GM23248 (cell line): ENCODE measurements around the gene CENATAC. TPM values are rescaled to one million over a fixed set of nuclear protein-coding genes. Genes with fewer than 3 reads are reported as not detected.

Experiments
- DNase-seq: peaks from one replicate; pipeline ENCODE4 v3.0.0-alpha.2; 2015
- H2AFZ ChIP-seq: fragments of 200-600 bp; sonication (generic); 2 replicates; pipeline ENCODE4 v1.6.1; 2016; ENCODE audit warnings: antibody characterized with exemption
- H3F3A ChIP-seq: fragments of 200-600 bp; sonication (generic); 2 replicates; pipeline ENCODE4 v1.6.1; 2016; ENCODE audit warnings: mild to moderate bottlenecking, antibody characterized with exemption, mixed run types; ENCODE audit not compliant: insufficient read depth
- H3K27ac ChIP-seq: fragments of 200-600 bp; sonication (generic); 2 replicates; pipeline ENCODE4 v1.5.1; 2016; ENCODE audit warnings: mild to moderate bottlenecking
- H3K27me3 ChIP-seq: fragments of 200-600 bp; sonication (generic); replicated peaks from 2 replicates; pipeline ENCODE4 v1.6.1; 2016; ENCODE audit warnings: mild to moderate bottlenecking; ENCODE audit not compliant: insufficient read depth
- H3K36me3 ChIP-seq: fragments of 200-600 bp; sonication (generic); 2 replicates; pipeline ENCODE4 v1.6.1; 2016; ENCODE audit warnings: low read depth, mild to moderate bottlenecking
- H3K4me1 ChIP-seq: fragments of 200-600 bp; sonication (generic); 2 replicates; pipeline ENCODE4 v1.6.1; 2016; ENCODE audit warnings: mild to moderate bottlenecking; ENCODE audit not compliant: insufficient read depth
- H3K4me2 ChIP-seq: fragments of 200-600 bp; sonication (generic); one replicate; pipeline ENCODE4 v1.6.1; 2016; ENCODE audit warnings: mild to moderate bottlenecking; ENCODE audit not compliant: unreplicated experiment
- H3K4me3 ChIP-seq: fragments of 200-600 bp; sonication (generic); 2 replicates; pipeline ENCODE4 v1.5.1; 2016; ENCODE audit warnings: mild to moderate bottlenecking
- H3K79me2 ChIP-seq: fragments of 200-600 bp; sonication (generic); 2 replicates; pipeline ENCODE4 v1.6.1; 2016; ENCODE audit warnings: mild to moderate bottlenecking; ENCODE audit not compliant: insufficient read depth
- H3K9ac ChIP-seq: fragments of 200-600 bp; sonication (generic); 2 replicates; pipeline ENCODE4 v1.6.1; 2016; ENCODE audit warnings: mild to moderate bottlenecking
- H3K9me2 ChIP-seq: fragments of 200-600 bp; sonication (generic); 2 replicates; pipeline ENCODE4 v1.6.1; 2016; ENCODE audit warnings: mixed run types, mild to moderate bottlenecking, moderate library complexity; ENCODE audit not compliant: insufficient read depth
- H3K9me3 ChIP-seq: fragments of 200-600 bp; sonication (generic); one replicate; pipeline ENCODE4 v1.6.1; 2017; ENCODE audit warnings: low read depth
- H4K20me1 ChIP-seq: fragments of 200-600 bp; sonication (generic); 2 replicates; pipeline ENCODE4 v1.6.0; 2016; ENCODE audit not compliant: insufficient read depth
- EZH2 ChIP-seq: fragments of 200-600 bp; sonication (generic); IDR thresholded peaks from 2 replicates; pipeline ENCODE4 v1.6.1; 2018; ENCODE audit warnings: antibody characterized with exemption, mild to moderate bottlenecking; ENCODE audit not compliant: insufficient read depth, poor library complexity, severe bottlenecking
- EZH2phosphoT487 ChIP-seq: fragments of 200-600 bp; sonication (generic); IDR thresholded peaks from 2 replicates; pipeline ENCODE4 v1.6.1; 2018; ENCODE audit warnings: antibody characterized with exemption, moderate library complexity, mild to moderate bottlenecking, low read depth; ENCODE audit not compliant: insufficient read depth
- WGBS, 2 experiments: methylation state at CpG; one replicate each; pipeline ENCODE4 v1.1.6; 2015 to 2017; ENCODE audit warnings: low lambda C conversion rate in 2 of 2, low coverage in 1 of 2; ENCODE audit errors: missing lambda C conversion rate in 2 of 2; 5-methylcytosine and 5-hydroxymethylcytosine counted together
- in situ Hi-C: fragments of 300-500 bp; cut with MboI; formaldehyde crosslinking; loops from 2 replicates; pipeline ENCODE4 v1.15.0; 2020
- polyA plus RNA-seq: library from polyadenylated mRNA; unstranded; fragments of >200 nt; fragmentation: Nextera tagmentation; extraction: Ambion mirVana; gene quantifications from 2 replicates; pipeline ENCODE4 v1.2.1, GENCODE V29; 2016
- total RNA-seq: library from RNA; depleted of rRNA; stranded (reverse); fragments of >200 nt; shearing (Covaris generic); gene quantifications from 2 replicates; pipeline ENCODE4 v1.2.3, GENCODE V29; 2014

CENATAC gene
- total and polyA plus RNA-seq, 2 experiments from 2014 or later: 13.1 to 15.3 TPM

- no peak overlapping the region for H3K9ac ChIP-seq
- no peak for TF ChIP-seq EZH2phosphoT487
- TF ChIP-seq EZH2: no peak
- H2AFZ ChIP-seq: no peak overlapping the region
- no peaks in the 10 kb centered on the region for H3F3A ChIP-seq
- WGBS, 2 experiments: 30 to 33% methylated on average over 14 of the region's 14 CpGs
- DNase-seq: no peak
- no peak overlapping the region for H3K4me3 ChIP-seq
- no peaks in the 10 kb centered on the region for H3K9me3 ChIP-seq
- no peaks in the 10 kb centered on the region for H3K79me2 ChIP-seq
- H4K20me1 ChIP-seq: no peaks in the 10 kb centered on the region
- H3K4me1 ChIP-seq: no peaks in the 10 kb centered on the region
- no peaks in the 10 kb centered on the region; the same call in none of the 2 replicates for H3K27me3 ChIP-seq
- H3K4me2 ChIP-seq: no peak overlapping the region
- no peaks in the 10 kb centered on the region for H3K9me2 ChIP-seq
- in situ Hi-C loops: no loop called here
- H3K27ac ChIP-seq: no peak overlapping the region
- no peaks in the 10 kb centered on the region for H3K36me3 ChIP-seq
Observed at GRCh38 chr11:118956847-118957469, 41.0 kb upstream of the CENATAC start.

- Histone ChIP-seq H3K9me2 (no peaks in the 10 kb centered on the region), H3K27ac (no peak overlapping the region), H3K9me3 (no peaks in the 10 kb centered on the region), H3K36me3 (no peaks in the 10 kb centered on the region), H3K4me1 (no peaks in the 10 kb centered on the region), H3K79me2 (no peaks in the 10 kb centered on the region), H3K27me3 (no peaks in the 10 kb centered on the region; the same call in none of the 2 replicates), H3K9ac (no peak overlapping the region), H3F3A (no peaks in the 10 kb centered on the region), H4K20me1 (no peaks in the 10 kb centered on the region), H3K4me3 (no peak overlapping the region), H3K4me2 (no peak overlapping the region), H2AFZ (no peak overlapping the region)
- no peak for TF ChIP-seq EZH2
- TF ChIP-seq EZH2phosphoT487: no peak
- DNase-seq: no peak
- 56% methylated on average over 11 of the region's 11 CpGs for WGBS, 2 experiments
- in situ Hi-C loops: no loop called here
Observed at GRCh38 chr11:118957549-118957948, 40.4 kb upstream of the CENATAC start.

- no peak for DNase-seq
- Histone ChIP-seq H3K27me3 (no peaks in the 10 kb centered on the region; the same call in none of the 2 replicates), H3K4me3 (no peak overlapping the region), H3K9me3 (no peaks in the 10 kb centered on the region), H3K4me2 (no peak overlapping the region), H3K4me1 (no peaks in the 10 kb centered on the region), H3K36me3 (no peaks in the 10 kb centered on the region), H2AFZ (no peak overlapping the region), H3K9ac (no peak overlapping the region), H3F3A (no peaks in the 10 kb centered on the region), H3K27ac (no peak overlapping the region), H3K9me2 (no peaks in the 10 kb centered on the region), H4K20me1 (no peaks in the 10 kb centered on the region), H3K79me2 (no peaks in the 10 kb centered on the region)
- WGBS, 2 experiments: 75 to 82% methylated on average over 8 of the region's 8 CpGs
- TF ChIP-seq EZH2: no peak
- TF ChIP-seq EZH2phosphoT487: no peak
- in situ Hi-C loops: no loop called here
Observed at GRCh38 chr11:118957968-118958367, 40.0 kb upstream of the CENATAC start.

- Histone ChIP-seq H3K9me2 (no peaks in the 10 kb centered on the region), H3K9ac (no peak overlapping the region), H3K9me3 (no peaks in the 10 kb centered on the region), H3K4me3 (no peak overlapping the region), H3K27me3 (no peaks in the 10 kb centered on the region; the same call in none of the 2 replicates), H4K20me1 (no peaks in the 10 kb centered on the region), H3K4me1 (no peaks in the 10 kb centered on the region), H2AFZ (no peak overlapping the region), H3F3A (no peaks in the 10 kb centered on the region), H3K79me2 (no peaks in the 10 kb centered on the region), H3K27ac (no peak overlapping the region), H3K4me2 (no peak overlapping the region), H3K36me3 (no peaks in the 10 kb centered on the region)
- no peak for DNase-seq
- in situ Hi-C loops: no loop called here
- TF ChIP-seq EZH2 (no peak), EZH2phosphoT487 (no peak)
- 30 to 57% methylated on average over 1 to 2 of the region's 2 CpGs for WGBS, 2 experiments
Observed at GRCh38 chr11:118958577-118958976, 39.4 kb upstream of the CENATAC start.
